B cell (primary cell): ENCODE measurements around the gene TNRC6C. TPM values are rescaled to one million over a fixed set of nuclear protein-coding genes. Genes with fewer than 3 reads are reported as not detected.

Experiments used
- ATAC-seq: fragments of 200-7000 bp; cut with Tn5 transposase; one replicate; pipeline ENCODE4 v1.10.0; 2021; ENCODE audit warnings: low read depth, mild to moderate bottlenecking, moderate number of reproducible peaks, moderate library complexity
- CTCF ChIA-PET: fragments of 350-600 bp; sonication (Branson Sonifier 250); formaldehyde crosslinking; loops from one replicate; lab custom pipeline; 2021; ENCODE audit warnings: antibody characterized with exemption, inconsistent platforms; lab: Charles Lee
- POLR2A ChIA-PET: fragments of 350-600 bp; sonication (Branson Sonifier 250); formaldehyde crosslinking; loops from one replicate; lab custom pipeline; 2021; ENCODE audit warnings: antibody characterized with exemption; lab: Charles Lee
- DNase-seq: peaks from one replicate; pipeline ENCODE4 v3.0.0; 2013
- H2AFZ ChIP-seq: 2 replicates; pipeline ENCODE4 v1.6.1; 2012; ENCODE audit warnings: mild to moderate bottlenecking, low read depth, low read length; ENCODE audit not compliant: insufficient read depth, poor library complexity, severe bottlenecking
- H3K27ac ChIP-seq, 2 donors: 1 replicate in 1 of 2; 2 replicates in 1 of 2; pipeline ENCODE4 v1.5.1; 2012 to 2013; ENCODE audit warnings: low read length in 2 of 2, mild to moderate bottlenecking in 2 of 2, moderate library complexity in 1 of 2
- H3K27me3 ChIP-seq, 4 experiments: fragments of 200-600 bp in 1 of 4; sonication (generic) in 1 of 4; replicated peaks in 1 of 4; 1 replicate in 2 of 4; 2 replicates in 2 of 4; pipeline versions ENCODE4 v1.6.1 to v1.7.0; 2013 to 2016; ENCODE audit warnings: low read length in 3 of 4, mild to moderate bottlenecking in 2 of 4, mixed read lengths in 1 of 4, moderate library complexity in 1 of 4; ENCODE audit not compliant: insufficient read depth in 4 of 4, control insufficient read depth in 3 of 4; ENCODE audit errors: control extremely low read depth in 1 of 4
- H3K36me3 ChIP-seq, 2 experiments: replicated peaks in 1 of 2; 1 replicate in 1 of 2; 2 replicates in 1 of 2; pipeline versions ENCODE4 v1.6.1 to v1.7.1; 2013; ENCODE audit warnings: low read length in 1 of 2; ENCODE audit not compliant: insufficient read depth in 2 of 2, control insufficient read depth in 1 of 2; ENCODE audit errors: control extremely low read depth in 1 of 2, extremely low read depth in 1 of 2
- H3K4me1 ChIP-seq, 2 donors: fragments of 200-600 bp in 1 of 2; sonication (generic) in 1 of 2; 1 replicate in 1 of 2; 2 replicates in 1 of 2; pipeline versions ENCODE4 v1.5.1 to v1.6.1; 2013 to 2017; ENCODE audit warnings: low read length in 2 of 2; ENCODE audit not compliant: control insufficient read depth in 2 of 2, insufficient read depth in 2 of 2
- H3K4me2 ChIP-seq: replicated peaks from 2 replicates; pipeline ENCODE3; 2012; ENCODE audit warnings: mild to moderate bottlenecking, low read depth, low read length; ENCODE audit not compliant: poor library complexity, severe bottlenecking
- H3K4me3 ChIP-seq, 5 experiments: fragments of 200-600 bp in 1 of 5; sonication (generic) in 1 of 5; 1 replicate in 3 of 5; 2 replicates in 2 of 5; pipeline versions ENCODE4 v1.5.1 to v1.7.0; 2011 to 2016; ENCODE audit warnings: low read length in 4 of 5, mild to moderate bottlenecking in 4 of 5, low read depth in 2 of 5, control low read depth in 1 of 5, moderate library complexity in 1 of 5; ENCODE audit not compliant: insufficient read depth in 1 of 5; ENCODE audit errors: control extremely low read depth in 1 of 5, extremely low read depth in 1 of 5
- H3K79me2 ChIP-seq: fragments of 200-600 bp; sonication (generic); one replicate; pipeline ENCODE4 v1.6.0; 2016; ENCODE audit warnings: low read length; ENCODE audit not compliant: control insufficient read depth, insufficient read depth
- H3K9ac ChIP-seq: fragments of 200-600 bp; sonication (generic); 2 replicates; pipeline ENCODE4 v1.6.1; 2017; ENCODE audit warnings: mild to moderate bottlenecking, low read length, moderate library complexity
- H3K9me3 ChIP-seq, 3 donors: one replicate each; pipeline versions ENCODE4 v1.6.1 to v1.7.1; 2013; ENCODE audit warnings: low read length in 2 of 3; ENCODE audit not compliant: control insufficient read depth in 2 of 3, insufficient read depth in 1 of 3; ENCODE audit errors: control extremely low read depth in 1 of 3
- H4K20me1 ChIP-seq: 2 replicates; pipeline ENCODE4 v1.6.0; 2012; ENCODE audit warnings: mild to moderate bottlenecking, low read length; ENCODE audit not compliant: insufficient read depth, control insufficient read depth, poor library complexity, severe bottlenecking
- H3K27ac Mint-ChIP-seq: one replicate; pipeline ENCODE4 v1.8.0; 2021; ENCODE audit warnings: mixed read lengths
- H3K27me3 Mint-ChIP-seq: one replicate; pipeline ENCODE4 v1.8.0; 2021; ENCODE audit warnings: mixed read lengths
- H3K4me1 Mint-ChIP-seq: one replicate; pipeline ENCODE4 v1.8.0; 2021; ENCODE audit warnings: mixed read lengths
- H3K4me3 Mint-ChIP-seq: one replicate; pipeline ENCODE4 v1.8.0; 2021; ENCODE audit warnings: mixed read lengths
- H3K9me3 Mint-ChIP-seq: one replicate; pipeline ENCODE4 v1.8.0; 2022; ENCODE audit warnings: mixed read lengths; ENCODE audit not compliant: insufficient read depth
- EZH2 ChIP-seq: IDR thresholded peaks from 2 replicates; pipeline ENCODE4 v1.6.1; 2012; ENCODE audit warnings: borderline replicate concordance, low read depth, mild to moderate bottlenecking, moderate library complexity, low read length; ENCODE audit not compliant: insufficient read depth, poor library complexity, severe bottlenecking
- WGBS: methylation state at CpG from one replicate; pipeline ENCODE4 v1.1.5; 2013; ENCODE audit warnings: missing lambda C conversion rate; ENCODE audit not compliant: insufficient coverage; 5-methylcytosine and 5-hydroxymethylcytosine counted together
- intact Hi-C: fragments of 100-400 bp; cut with micrococcal nuclease; formaldehyde crosslinking; loops from one replicate; pipeline ENCODE4 v1.10.0; 2022
- polyA plus RNA-seq: library from polyadenylated mRNA; depleted of rRNA; stranded (reverse); fragments of >200 nt; gene quantifications from 2 replicates; pipeline ENCODE4 v1.2.3, GENCODE V29; 2012
- total RNA-seq, 2 donors: library from RNA; stranded (reverse); fragments of 120-200 nt in 1 of 2; gene quantifications; 1 replicate in 1 of 2; 2 replicates in 1 of 2; pipeline versions ENCODE4 v1.2.3 to v1.2.4, GENCODE V29; 2013 to 2022

The TNRC6C gene
- total and polyA plus RNA-seq, 2 donors (not counting 1 experiment from before 2014, with no cell fraction given) = 3.9 to 63.8 TPM

DNA sequence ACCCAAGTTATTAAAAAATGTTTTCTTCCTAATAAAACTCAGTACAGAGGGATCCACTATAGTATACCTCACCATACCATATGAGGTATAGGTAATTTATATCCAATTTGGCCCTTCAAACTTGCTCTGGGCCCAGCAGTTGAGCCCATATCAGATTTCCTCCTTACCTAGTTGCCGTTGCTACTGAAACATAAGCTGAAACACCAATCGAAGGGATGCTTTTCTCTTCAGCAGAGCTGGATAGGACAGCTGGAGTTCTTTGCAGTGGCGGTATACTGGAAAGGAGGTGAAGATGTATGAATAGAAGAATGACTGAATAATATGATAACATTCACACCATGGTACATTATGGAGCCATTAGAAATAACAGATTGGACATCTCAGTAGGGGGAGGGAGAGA, 42.7 kb downstream of the TNRC6C start:
- no peak overlapping the region for H3K9ac ChIP-seq
- intact Hi-C loops = no loop called here
- TF ChIP-seq EZH2 = no peak
- H3K79me2 ChIP-seq = peaks cover 52% of the 10 kb centered on the region
- Mint-ChIP-seq H3K9me3 (no peaks in the 10 kb centered on the region), H3K27ac (no peak overlapping the region), H3K27me3 (no peaks in the 10 kb centered on the region), H3K4me3 (no peak overlapping the region), H3K4me1 (peaks cover 26% of the 10 kb centered on the region)
- H3K4me1 ChIP-seq = no peaks in the 10 kb centered on the region
- no CpG with 5 or more reads among the region's 3 CpGs for WGBS
- H4K20me1 ChIP-seq = peaks cover 71% of the 10 kb centered on the region
- ATAC-seq (no peak), DNase-seq (no peak)
- peaks cover 3 to 5% of the 10 kb centered on the region in 2 experiments for H3K36me3 ChIP-seq
- H2AFZ ChIP-seq = no peak overlapping the region
- no peaks in the 10 kb centered on the region for H3K27me3 ChIP-seq
- ChIA-PET CTCF (no interaction called here), POLR2A (no interaction called here)
- no peaks in the 10 kb centered on the region for H3K9me3 ChIP-seq
- no peak overlapping the region for H3K27ac ChIP-seq
- no peak overlapping the region for H3K4me2 ChIP-seq
- no peak overlapping the region for H3K4me3 ChIP-seq

GRCh38 chr17:78001612-78002011, 43.1 kb downstream of the TNRC6C start:
- Mint-ChIP-seq H3K27me3 (no peaks in the 10 kb centered on the region), H3K4me1 (peaks cover 27% of the 10 kb centered on the region), H3K9me3 (no peaks in the 10 kb centered on the region), H3K27ac (no peak overlapping the region), H3K4me3 (no peak overlapping the region)
- Histone ChIP-seq H4K20me1 (peaks cover 66% of the 10 kb centered on the region), H3K27ac (no peak overlapping the region), H3K36me3 (peaks cover 2 to 5% of the 10 kb centered on the region in 2 experiments), H3K27me3 (no peaks in the 10 kb centered on the region), H3K4me2 (no peak overlapping the region), H2AFZ (no peak overlapping the region), H3K9me3 (no peaks in the 10 kb centered on the region), H3K79me2 (peaks cover 48% of the 10 kb centered on the region), H3K9ac (no peak overlapping the region), H3K4me3 (no peak overlapping the region), H3K4me1 (no peaks in the 10 kb centered on the region)
- DNase-seq = no peak
- 29% methylated on average over 1 of the region's 3 CpGs for WGBS
- ChIA-PET CTCF (interaction anchor here (0.6 to 6.5 kb wide), 2 partner anchors 16 to 165 kb away, joined by 3 to 25 read pairs; no protein-coding TSS in a partner anchor), POLR2A (no interaction called here)
- intact Hi-C loops = no loop called here
- no peak for TF ChIP-seq EZH2
- no peak for ATAC-seq
